Karpas-422 (cell line): Measurements from ENCODE around the gene ARPC1A. TPM values are rescaled to one million over a fixed set of nuclear protein-coding genes. Genes with fewer than 3 reads are reported as not detected.

Source experiments
- DNase-seq: peaks from one replicate; pipeline ENCODE4 v3.0.0-alpha.2; 2015
- H2AFZ ChIP-seq: fragments of 200-600 bp; sonication (generic); 2 replicates; pipeline ENCODE4 v1.6.1; 2014; ENCODE audit warnings: antibody characterized with exemption, low read length, mixed read lengths
- H3K27ac ChIP-seq: fragments of 200-600 bp; sonication (generic); 2 replicates; pipeline ENCODE4 v1.5.1; 2014; ENCODE audit warnings: mild to moderate bottlenecking, low read length, moderate library complexity
- H3K27me3 ChIP-seq: fragments of 200-600 bp; sonication (generic); 2 replicates; pipeline ENCODE4 v1.6.1; 2014; ENCODE audit warnings: low read length, mixed read lengths
- H3K36me3 ChIP-seq: fragments of 200-600 bp; sonication (generic); 2 replicates; pipeline ENCODE4 v1.6.1; 2014; ENCODE audit warnings: low read length, mixed read lengths; ENCODE audit not compliant: insufficient read depth
- H3K4me1 ChIP-seq: fragments of 200-600 bp; sonication (generic); 2 replicates; pipeline ENCODE4 v1.6.1; 2014; ENCODE audit warnings: mild to moderate bottlenecking, low read length, mixed read lengths
- H3K4me2 ChIP-seq: fragments of 200-600 bp; sonication (generic); 2 replicates; pipeline ENCODE4 v1.6.1; 2014; ENCODE audit warnings: low read length, low read depth, mild to moderate bottlenecking; ENCODE audit not compliant: poor library complexity, severe bottlenecking
- H3K4me3 ChIP-seq: fragments of 200-600 bp; sonication (generic); 2 replicates; pipeline ENCODE4 v1.5.1; 2014; ENCODE audit warnings: mild to moderate bottlenecking, antibody characterized with exemption, low read length, mixed read lengths
- H3K79me2 ChIP-seq: fragments of 200-600 bp; sonication (generic); 2 replicates; pipeline ENCODE4 v1.6.1; 2014; ENCODE audit warnings: mild to moderate bottlenecking, low read length, mixed read lengths
- H3K9ac ChIP-seq: fragments of 200-600 bp; sonication (generic); 2 replicates; pipeline ENCODE4 v1.6.0; 2014; ENCODE audit warnings: low read length
- H3K9me2 ChIP-seq: fragments of 200-600 bp; sonication (generic), shearing (Covaris generic); replicated peaks from 2 replicates; pipeline ENCODE4 v1.6.0; 2014; ENCODE audit warnings: mild to moderate bottlenecking, low read length, moderate library complexity; ENCODE audit not compliant: insufficient read depth
- H3K9me3 ChIP-seq: fragments of 300-700, 200-600 bp; sonication (generic); 2 replicates; pipeline ENCODE4 v1.6.1; 2014; ENCODE audit warnings: low read length, mixed read lengths
- H4K20me1 ChIP-seq: fragments of 200-600 bp; sonication (generic); 2 replicates; pipeline ENCODE4 v1.6.1; 2014; ENCODE audit warnings: mild to moderate bottlenecking, antibody characterized with exemption, low read length, low read depth; ENCODE audit not compliant: insufficient read depth
- total RNA-seq: library from RNA; depleted of rRNA; stranded (reverse); fragments of >200 nt; shearing (Covaris generic); gene quantifications from 2 replicates; pipeline ENCODE4 v1.2.3, GENCODE V29; 2014; ENCODE audit warnings: low replicate concordance

Gene ARPC1A
- total RNA-seq, 1 experiment from 2014 or later: 39.4 TPM

DNA sequence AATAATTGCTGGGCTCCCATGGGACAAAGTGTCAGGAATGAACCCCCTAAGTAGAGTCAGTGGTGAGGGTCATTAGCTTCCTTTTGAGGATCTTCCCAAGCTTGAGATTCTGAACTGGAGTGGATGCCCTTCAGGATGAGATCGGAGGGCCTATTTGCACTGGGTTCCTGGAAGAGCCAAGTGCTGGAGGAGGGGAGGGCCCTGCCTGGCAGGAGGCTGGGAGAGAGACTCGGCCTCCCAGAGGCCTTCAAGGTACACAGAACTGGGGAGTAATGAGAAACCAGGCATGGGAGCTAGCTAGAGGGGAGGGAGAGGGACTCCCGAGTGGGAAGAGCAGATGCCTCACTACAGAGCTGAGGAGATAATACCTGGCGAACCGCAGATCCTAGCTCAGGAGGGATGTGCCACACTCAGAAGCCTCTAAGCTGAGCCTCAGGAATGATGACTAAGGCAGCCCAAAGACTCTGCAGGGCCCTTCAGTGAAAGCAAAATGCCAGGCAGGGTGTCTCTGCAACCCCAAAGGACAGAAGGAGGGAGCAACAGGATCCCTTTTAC is 73.3 kb downstream of the ARPC1A start:
- H3K4me2 ChIP-seq: no peak overlapping the region
- no peak overlapping the region for H3K27ac ChIP-seq
- H3K4me1 ChIP-seq: no peaks in the 10 kb centered on the region
- H3K9me2 ChIP-seq: no peaks in the 10 kb centered on the region
- no peak overlapping the region for H3K9ac ChIP-seq
- H3K9me3 ChIP-seq: no peaks in the 10 kb centered on the region
- no peak overlapping the region for H3K4me3 ChIP-seq
- peaks cover 9% of the 10 kb centered on the region; the same call in 1 of the 2 replicates for H3K79me2 ChIP-seq
- no peaks in the 10 kb centered on the region for H3K27me3 ChIP-seq
- DNase-seq: no peak
- H2AFZ ChIP-seq: no peak overlapping the region
- H3K36me3 ChIP-seq: peaks cover 27% of the 10 kb centered on the region
- H4K20me1 ChIP-seq: peaks cover 22% of the 10 kb centered on the region; the same call in 1 of the 2 replicates

DNA sequence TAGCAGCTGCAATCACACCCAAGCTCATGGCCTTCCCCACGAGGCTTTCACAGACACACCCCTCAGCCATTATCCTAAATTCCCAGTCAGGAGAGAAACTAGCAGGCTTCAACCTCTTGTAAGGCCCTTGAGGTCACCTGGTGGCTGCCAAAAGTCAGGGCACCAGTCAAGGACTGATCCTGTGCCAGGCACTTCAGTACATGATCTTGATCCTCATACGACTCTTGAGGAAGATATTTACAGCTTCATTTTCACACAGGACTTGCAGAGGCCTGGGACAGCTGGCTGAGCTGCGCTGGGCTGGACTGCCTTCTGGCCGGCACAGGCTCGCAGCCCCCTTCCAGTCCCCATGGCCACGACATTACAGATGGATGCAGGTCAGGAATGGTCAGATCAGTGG is 73.9 kb downstream of the ARPC1A start:
- H3K9me3 ChIP-seq: no peaks in the 10 kb centered on the region
- no peak overlapping the region for H3K27ac ChIP-seq
- H3K4me1 ChIP-seq: no peaks in the 10 kb centered on the region
- H3K36me3 ChIP-seq: peaks cover 27% of the 10 kb centered on the region
- no peak for DNase-seq
- H3K27me3 ChIP-seq: no peaks in the 10 kb centered on the region
- no peaks in the 10 kb centered on the region for H3K9me2 ChIP-seq
- H2AFZ ChIP-seq: no peak overlapping the region
- peaks cover 22% of the 10 kb centered on the region; the same call in 1 of the 2 replicates for H4K20me1 ChIP-seq
- no peak overlapping the region for H3K9ac ChIP-seq
- no peak overlapping the region for H3K4me2 ChIP-seq
- H3K79me2 ChIP-seq: peaks cover 14% of the 10 kb centered on the region
- H3K4me3 ChIP-seq: no peak overlapping the region

DNA sequence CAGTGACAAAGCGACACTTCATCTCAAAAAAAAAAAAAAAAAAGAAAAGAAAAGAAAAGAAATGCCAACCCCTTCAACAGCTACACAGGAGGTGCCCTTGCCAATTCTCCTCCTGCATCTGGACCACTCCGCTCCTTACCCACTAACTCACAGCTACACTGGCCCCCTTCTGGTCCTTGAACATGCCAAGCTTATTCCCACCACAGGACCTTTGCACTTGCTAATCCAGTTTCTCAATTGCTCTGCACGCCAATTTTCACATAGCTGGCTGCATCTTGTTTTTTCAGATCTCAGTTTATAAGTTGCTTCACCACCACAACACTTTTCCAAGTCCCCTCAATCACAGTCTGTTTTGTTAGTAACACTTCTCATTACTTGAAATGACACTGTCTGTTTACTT is 77.2 kb downstream of the ARPC1A start:
- H3K79me2 ChIP-seq: peaks cover 47% of the 10 kb centered on the region
- H3K9ac ChIP-seq: no peak overlapping the region
- no peak overlapping the region for H2AFZ ChIP-seq
- H3K4me2 ChIP-seq: no peak overlapping the region
- peaks cover 15% of the 10 kb centered on the region for H3K36me3 ChIP-seq
- H3K27ac ChIP-seq: no peak overlapping the region
- H3K4me1 ChIP-seq: peaks cover 17% of the 10 kb centered on the region
- H3K27me3 ChIP-seq: no peaks in the 10 kb centered on the region
- DNase-seq: no peak
- H3K9me3 ChIP-seq: no peaks in the 10 kb centered on the region
- H3K9me2 ChIP-seq: no peaks in the 10 kb centered on the region
- peaks cover 26% of the 10 kb centered on the region; the same call in 1 of the 2 replicates for H4K20me1 ChIP-seq
- no peak overlapping the region for H3K4me3 ChIP-seq

DNA sequence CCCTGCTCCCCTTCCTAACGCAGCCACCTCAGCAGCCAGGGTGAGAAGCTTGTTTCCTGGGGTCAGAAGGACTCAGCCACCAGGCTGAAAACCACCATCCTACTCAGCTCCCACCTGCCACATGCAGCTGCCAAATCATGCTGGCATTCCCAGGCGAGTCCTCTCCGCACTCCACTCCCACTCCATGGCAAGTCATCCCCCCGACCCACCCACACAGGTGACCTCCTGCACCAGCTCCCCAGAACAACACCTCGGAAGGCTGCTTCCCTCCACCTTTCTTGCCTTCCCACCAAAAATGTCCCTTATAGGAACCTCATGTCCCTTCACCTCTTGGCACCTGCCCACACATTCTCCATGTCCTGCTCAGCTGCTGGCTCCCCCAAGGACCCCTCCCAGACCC is 78.1 kb downstream of the ARPC1A start:
- H3K9ac ChIP-seq: no peak overlapping the region

DNA sequence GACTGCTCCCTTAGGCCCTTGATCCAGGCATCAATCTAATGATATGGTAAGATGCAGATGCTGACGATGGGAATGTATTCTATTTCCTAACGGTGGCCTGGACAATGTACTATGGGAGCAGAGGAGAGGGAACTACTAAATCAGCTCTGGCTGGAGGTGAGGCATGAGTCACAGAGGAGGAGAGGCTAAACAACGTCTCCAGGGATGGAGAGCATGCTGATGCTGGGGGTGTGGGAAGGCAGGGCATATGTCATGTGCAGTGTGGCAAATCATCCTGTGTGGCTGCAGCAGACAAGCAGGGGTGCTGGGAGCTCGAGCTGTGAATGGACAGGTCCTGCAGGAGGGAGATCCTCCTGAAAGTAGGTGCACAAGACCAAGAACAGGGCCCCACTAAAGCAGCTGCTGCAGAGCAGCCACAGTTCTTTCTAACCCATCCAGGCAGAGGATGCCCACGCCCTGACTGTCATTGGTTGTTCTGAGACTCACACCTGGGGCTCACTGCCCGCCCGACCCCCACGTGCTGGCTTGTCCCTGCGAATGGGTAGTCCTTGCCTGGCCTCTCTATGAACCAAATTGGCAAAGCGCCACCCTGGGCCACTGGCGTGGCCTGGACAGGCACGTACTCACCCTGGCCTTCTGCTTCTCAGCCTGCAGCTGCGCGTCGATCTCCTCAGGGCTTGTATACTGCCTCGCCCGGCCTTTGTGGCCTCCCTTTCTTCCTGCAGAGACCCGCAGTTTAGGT is 78.7 kb downstream of the ARPC1A start:
- Histone ChIP-seq H3K27me3 (no peaks in the 10 kb centered on the region), H3K36me3 (peaks cover 8% of the 10 kb centered on the region), H3K79me2 (peaks cover 62% of the 10 kb centered on the region), H2AFZ (no peak overlapping the region), H3K9ac (no peak overlapping the region), H3K9me2 (no peaks in the 10 kb centered on the region), H3K4me1 (peaks cover 17% of the 10 kb centered on the region), H3K27ac (no peak overlapping the region), H3K4me3 (no peak overlapping the region), H4K20me1 (peaks cover 26% of the 10 kb centered on the region; the same call in 1 of the 2 replicates), H3K4me2 (no peak overlapping the region), H3K9me3 (no peaks in the 10 kb centered on the region)
- DNase-seq: no peak

More for the DNA sequence above, 78.1 kb downstream of the ARPC1A start:
- peaks cover 26% of the 10 kb centered on the region; the same call in 1 of the 2 replicates for H4K20me1 ChIP-seq
- H3K36me3 ChIP-seq: peaks cover 8% of the 10 kb centered on the region
- H3K4me2 ChIP-seq: no peak overlapping the region
- H3K4me1 ChIP-seq: peaks cover 17% of the 10 kb centered on the region
- no peak overlapping the region for H3K27ac ChIP-seq
- no peaks in the 10 kb centered on the region for H3K9me3 ChIP-seq
- H3K9me2 ChIP-seq: no peaks in the 10 kb centered on the region
- H2AFZ ChIP-seq: no peak overlapping the region
- H3K27me3 ChIP-seq: no peaks in the 10 kb centered on the region
- H3K4me3 ChIP-seq: no peak overlapping the region
- peaks cover 55% of the 10 kb centered on the region for H3K79me2 ChIP-seq
- no peak for DNase-seq

DNA sequence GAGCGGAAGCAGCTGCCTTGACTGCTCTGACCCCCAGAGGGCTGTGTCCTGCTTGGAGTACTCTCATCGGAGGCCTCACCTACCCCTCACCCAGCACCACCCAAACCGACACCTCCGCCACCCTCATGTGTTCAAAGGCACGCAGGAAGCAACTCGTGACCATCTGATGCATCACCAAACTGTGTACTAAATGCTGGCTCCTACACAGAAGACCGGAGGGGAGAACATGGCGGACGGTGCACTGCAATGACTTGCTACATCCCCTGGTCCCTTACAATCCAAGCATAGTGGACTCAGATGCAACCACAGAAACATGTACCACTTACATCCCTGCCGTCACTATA is 79.3 kb downstream of the ARPC1A start:
- H4K20me1 ChIP-seq: peaks cover 32% of the 10 kb centered on the region
- H3K4me2 ChIP-seq: no peak overlapping the region
- no peak overlapping the region for H3K27ac ChIP-seq
- no peaks in the 10 kb centered on the region for H3K9me3 ChIP-seq
- H3K36me3 ChIP-seq: peaks cover 8% of the 10 kb centered on the region
- no peak for DNase-seq
- H3K4me1 ChIP-seq: peaks cover 21% of the 10 kb centered on the region
- peaks cover 67% of the 10 kb centered on the region for H3K79me2 ChIP-seq
- H2AFZ ChIP-seq: no peak overlapping the region
- no peaks in the 10 kb centered on the region for H3K9me2 ChIP-seq
- no peak overlapping the region for H3K9ac ChIP-seq
- no peak overlapping the region for H3K4me3 ChIP-seq
- H3K27me3 ChIP-seq: no peaks in the 10 kb centered on the region

DNA sequence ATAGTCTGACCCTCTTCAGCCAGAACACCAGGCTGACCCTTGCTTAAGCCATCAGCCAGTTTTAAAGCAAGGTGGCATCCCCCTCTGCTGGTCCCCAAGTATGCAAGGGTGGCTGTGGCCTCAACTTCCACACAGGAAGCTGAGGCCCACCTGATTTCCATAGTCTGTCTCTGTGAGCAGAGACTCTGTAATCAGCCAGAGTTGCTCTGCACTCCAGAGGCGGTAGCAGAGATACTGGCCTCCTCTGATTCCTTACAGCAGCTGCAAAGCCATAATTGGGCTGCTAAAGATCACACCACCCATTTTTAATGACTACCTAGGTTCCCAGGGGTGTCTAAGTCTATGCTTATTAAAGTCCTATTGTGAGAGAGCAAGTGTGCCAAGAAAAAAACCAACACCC is 80.9 kb downstream of the ARPC1A start:
- H3K4me1 ChIP-seq: peaks cover 30% of the 10 kb centered on the region
- H4K20me1 ChIP-seq: peaks cover 30% of the 10 kb centered on the region
- DNase-seq: no peak

DNA sequence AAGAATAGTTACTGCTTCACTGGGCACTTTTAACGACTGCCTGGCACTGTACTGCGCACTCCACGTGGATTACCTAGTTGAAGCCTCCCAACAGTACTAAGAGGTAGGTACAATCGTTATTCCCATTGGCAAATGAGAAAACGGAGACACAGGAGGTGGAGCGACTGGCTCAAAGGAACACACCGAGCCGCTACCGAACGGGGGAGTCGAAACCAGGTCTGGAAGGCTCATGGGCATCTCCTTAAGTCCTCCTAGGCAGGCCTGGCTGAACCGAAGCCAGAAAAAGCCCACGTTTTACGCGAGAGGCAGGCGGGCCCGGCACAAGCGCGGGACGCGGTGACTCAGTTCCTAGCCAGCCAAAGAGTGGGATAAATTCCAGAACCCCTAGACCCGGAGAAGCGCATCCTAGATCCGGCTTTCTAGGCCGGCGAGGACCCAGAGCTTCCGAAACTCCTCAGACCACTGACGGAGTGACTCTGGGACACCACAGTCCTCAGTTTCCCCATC is 82.2 kb downstream of the ARPC1A start:
- H4K20me1 ChIP-seq: peaks cover 30% of the 10 kb centered on the region
- H3K4me1 ChIP-seq: peaks cover 30% of the 10 kb centered on the region
- H3K27ac ChIP-seq: peak overlapping the region; percentile 86
- peaks cover 78% of the 10 kb centered on the region for H3K79me2 ChIP-seq
- H3K4me2 ChIP-seq: peak overlapping the region; percentile 98
- H3K4me3 ChIP-seq: peak overlapping the region; percentile 97
- DNase-seq: peak; percentile 62
- H2AFZ ChIP-seq: peak overlapping the region; percentile 96
- no peaks in the 10 kb centered on the region for H3K9me3 ChIP-seq
- no peaks in the 10 kb centered on the region for H3K27me3 ChIP-seq
- no peaks in the 10 kb centered on the region for H3K9me2 ChIP-seq
- H3K9ac ChIP-seq: peak overlapping the region; percentile 99
- H3K36me3 ChIP-seq: peaks cover 17% of the 10 kb centered on the region

More for the DNA sequence above, 80.9 kb downstream of the ARPC1A start:
- Histone ChIP-seq H3K9me3 (no peaks in the 10 kb centered on the region), H3K4me3 (peak overlapping the region; percentile 97), H3K9ac (peak overlapping the region; percentile 99), H2AFZ (no peak overlapping the region), H3K27ac (peak overlapping the region; percentile 86), H3K27me3 (no peaks in the 10 kb centered on the region), H3K9me2 (no peaks in the 10 kb centered on the region), H3K79me2 (peaks cover 80% of the 10 kb centered on the region), H3K4me2 (peak overlapping the region; percentile 98), H3K36me3 (peaks cover 17% of the 10 kb centered on the region)
